HFF-Myc (cell line): ENCODE data around the gene ZBTB48.

Source experiments
- DNase-seq: peaks from one replicate; pipeline ENCODE4 v3.0.0-alpha.2; 2011; ENCODE audit warnings: low read depth; ENCODE audit errors: extremely low read depth
- H3K4me3 ChIP-seq: replicated peaks from 2 replicates; pipeline ENCODE4 v1.5.1; 2011; ENCODE audit warnings: low read depth, mild to moderate bottlenecking, control low read depth, low read length
- TF ChIP-seq, protein P1 (sequence below): IDR thresholded peaks from 2 replicates; pipeline ENCODE4 v1.5.1; 2012; ENCODE audit warnings: mild to moderate bottlenecking, low read depth, low read length, control low read depth; ENCODE audit errors: missing control alignments

Gene ZBTB48

DNA sequence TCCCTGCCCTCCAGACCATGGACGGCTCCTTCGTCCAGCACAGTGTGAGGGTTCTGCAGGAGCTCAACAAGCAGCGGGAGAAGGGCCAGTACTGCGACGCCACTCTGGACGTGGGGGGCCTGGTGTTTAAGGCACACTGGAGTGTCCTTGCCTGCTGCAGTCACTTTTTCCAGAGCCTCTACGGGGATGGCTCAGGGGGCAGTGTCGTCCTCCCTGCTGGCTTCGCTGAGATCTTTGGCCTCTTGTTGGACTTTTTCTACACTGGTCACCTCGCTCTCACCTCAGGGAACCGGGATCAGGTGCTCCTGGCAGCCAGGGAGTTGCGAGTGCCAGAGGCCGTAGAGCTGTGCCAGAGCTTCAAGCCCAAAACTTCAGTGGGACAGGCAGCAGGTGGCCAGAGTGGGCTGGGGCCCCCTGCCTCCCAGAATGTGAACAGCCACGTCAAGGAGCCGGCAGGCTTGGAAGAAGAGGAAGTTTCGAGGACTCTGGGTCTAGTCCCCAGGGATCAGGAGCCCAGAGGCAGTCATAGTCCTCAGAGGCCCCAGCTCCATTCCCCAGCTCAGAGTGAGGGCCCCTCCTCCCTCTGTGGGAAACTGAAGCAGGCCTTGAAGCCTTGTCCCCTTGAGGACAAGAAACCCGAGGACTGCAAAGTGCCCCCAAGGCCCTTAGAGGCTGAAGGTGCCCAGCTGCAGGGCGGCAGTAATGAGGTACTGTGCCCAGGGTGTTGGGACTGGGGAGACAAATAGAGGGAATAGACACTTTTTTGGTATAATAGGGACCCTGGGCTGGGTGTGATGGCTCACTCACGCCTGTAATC is 1.0 kb downstream of the ZBTB48 start:
- peak overlapping the region; percentile 70 for H3K4me3 ChIP-seq
- TF ChIP-seq, protein P1, sequence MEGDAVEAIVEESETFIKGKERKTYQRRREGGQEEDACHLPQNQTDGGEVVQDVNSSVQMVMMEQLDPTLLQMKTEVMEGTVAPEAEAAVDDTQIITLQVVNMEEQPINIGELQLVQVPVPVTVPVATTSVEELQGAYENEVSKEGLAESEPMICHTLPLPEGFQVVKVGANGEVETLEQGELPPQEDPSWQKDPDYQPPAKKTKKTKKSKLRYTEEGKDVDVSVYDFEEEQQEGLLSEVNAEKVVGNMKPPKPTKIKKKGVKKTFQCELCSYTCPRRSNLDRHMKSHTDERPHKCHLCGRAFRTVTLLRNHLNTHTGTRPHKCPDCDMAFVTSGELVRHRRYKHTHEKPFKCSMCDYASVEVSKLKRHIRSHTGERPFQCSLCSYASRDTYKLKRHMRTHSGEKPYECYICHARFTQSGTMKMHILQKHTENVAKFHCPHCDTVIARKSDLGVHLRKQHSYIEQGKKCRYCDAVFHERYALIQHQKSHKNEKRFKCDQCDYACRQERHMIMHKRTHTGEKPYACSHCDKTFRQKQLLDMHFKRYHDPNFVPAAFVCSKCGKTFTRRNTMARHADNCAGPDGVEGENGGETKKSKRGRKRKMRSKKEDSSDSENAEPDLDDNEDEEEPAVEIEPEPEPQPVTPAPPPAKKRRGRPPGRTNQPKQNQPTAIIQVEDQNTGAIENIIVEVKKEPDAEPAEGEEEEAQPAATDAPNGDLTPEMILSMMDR: peak; percentile 22
- no peak for DNase-seq

DNA sequence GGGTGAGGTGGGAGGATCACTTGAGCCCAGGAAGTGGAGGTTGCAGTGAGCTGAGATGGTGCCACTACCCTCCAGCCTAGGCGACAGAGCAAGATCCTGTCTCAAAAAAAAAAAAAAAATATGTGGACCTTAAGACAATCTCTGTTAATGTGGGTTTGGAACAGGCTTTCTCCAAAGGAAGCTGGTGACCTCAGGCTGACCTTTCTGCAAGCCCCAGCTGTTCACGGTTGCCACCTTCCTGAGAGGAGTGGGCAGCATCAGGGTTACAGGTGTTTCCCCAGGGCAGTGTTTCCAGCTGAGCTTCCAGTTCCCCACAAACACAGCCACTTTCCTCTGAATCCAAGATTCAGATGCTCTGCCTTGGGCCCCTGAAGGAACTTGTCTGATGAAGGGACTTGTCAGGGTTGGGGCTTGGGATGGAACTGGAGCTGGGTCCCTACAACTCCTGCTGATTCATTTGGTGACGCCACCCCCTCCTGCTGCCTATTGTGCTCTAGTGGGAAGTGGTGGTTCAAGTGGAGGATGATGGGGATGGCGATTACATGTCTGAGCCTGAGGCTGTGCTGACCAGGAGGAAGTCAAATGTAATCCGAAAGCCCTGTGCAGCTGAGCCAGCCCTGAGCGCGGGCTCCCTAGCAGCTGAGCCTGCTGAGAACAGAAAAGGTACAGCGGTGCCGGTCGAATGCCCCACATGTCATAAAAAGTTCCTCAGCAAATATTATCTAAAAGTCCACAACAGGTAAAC is 1.9 kb downstream of the ZBTB48 start:
- TF ChIP-seq, protein P1: no peak
- H3K4me3 ChIP-seq: peak overlapping the region; percentile 70; the same call in 1 of the 2 replicates
- DNase-seq: no peak

DNA sequence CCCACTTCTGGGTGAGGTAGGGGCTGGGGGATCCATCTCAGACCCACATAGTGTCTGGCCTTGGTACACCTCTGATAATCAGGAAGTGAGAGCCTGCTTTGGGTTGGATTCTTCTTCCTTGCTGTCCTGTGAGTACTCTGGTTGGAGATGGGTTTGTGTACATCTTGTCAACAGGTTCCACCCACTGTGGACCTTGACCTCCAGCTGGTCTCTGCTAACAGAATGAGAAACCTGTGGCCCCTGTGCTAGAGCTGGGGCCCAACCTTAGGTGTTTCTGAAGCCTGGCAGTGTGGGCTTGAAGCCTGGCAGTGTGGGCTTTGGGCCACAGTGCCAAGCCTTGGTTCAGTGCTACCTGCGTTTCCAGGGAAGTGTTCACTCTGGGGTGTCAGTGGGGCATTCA is 2.6 kb downstream of the ZBTB48 start:
- TF ChIP-seq, protein P1: no peak
- DNase-seq: no peak
- no peak overlapping the region; the same call in 1 of the 2 replicates for H3K4me3 ChIP-seq

DNA sequence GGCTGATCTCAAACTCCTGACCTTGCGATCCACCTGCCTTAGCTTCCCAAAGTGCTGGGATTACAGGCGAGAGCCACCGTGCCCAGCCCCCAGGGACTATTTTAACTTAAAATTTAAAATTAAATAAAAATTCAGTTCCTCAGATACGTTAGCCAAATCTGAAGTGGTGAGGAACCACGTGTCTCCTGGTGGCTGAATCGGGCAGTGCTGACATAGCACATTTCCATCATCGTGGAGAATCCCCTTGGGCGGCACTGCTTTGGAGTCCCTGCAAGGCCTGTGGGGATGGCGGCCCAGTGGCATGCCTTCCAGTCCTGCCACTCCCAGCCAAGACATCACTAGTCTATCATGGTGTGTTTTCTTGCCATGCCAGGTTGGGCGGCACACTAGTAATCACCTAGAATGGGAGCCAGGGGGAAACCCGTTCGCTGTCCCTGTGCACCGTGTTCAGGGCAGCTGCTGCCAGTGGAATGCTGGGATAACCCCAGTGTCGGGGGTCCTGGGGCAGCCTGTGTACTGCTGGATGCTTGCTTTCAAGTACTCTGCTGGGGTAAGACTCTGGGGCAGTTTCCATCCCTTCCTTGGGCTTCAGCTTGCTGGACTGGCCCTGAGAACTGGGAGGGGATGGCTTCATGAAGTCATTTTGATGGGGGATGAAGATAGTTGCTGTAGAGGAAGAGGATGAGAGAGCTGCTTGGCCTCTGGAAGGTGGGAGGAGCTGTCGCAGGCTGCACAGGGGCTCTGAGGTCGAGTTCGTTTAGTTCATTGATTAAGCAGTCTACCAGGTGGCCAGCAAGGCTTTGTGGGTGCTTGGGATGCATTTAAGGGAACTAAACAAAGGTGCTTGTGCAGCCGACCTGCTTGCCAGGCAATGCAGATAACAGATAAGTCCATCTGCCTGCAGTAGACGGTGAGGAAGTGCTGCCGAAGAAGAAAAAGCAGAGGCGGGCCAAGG is 4.6 kb downstream of the ZBTB48 start:
- DNase-seq: no peak
- TF ChIP-seq, protein P1: peak; percentile 12
- H3K4me3 ChIP-seq: no peak overlapping the region

DNA sequence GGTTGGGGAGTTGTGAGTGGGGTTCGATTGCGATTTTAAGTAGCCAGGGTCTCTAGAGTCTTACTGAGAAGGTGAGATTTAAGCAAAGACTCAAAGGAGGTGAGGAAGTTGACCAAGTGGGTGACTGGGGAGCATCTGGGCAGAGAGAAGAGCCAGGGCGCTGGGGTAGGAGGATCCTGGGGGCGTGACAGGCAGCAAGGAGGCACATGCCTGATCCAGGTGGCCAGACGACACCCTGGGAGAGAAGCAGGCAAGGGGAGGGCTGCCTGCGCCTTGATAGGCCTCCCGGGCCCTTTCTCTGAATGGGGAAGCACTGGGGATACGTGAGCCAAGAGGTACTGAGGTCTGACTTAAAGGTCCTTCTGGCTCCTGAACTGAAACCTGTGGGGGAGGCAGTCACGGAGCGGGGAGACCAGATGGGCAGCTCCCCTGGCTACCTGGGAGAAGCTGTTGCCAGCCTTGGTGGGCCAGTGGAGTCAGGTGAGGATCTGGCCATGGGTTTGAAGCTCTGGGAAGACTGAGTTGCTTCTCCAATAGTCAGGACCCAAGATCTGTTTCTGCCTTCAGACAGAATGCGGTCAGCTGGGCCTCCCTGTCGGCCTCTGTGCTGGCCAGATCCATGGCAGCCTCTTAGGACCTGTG is 5.4 kb downstream of the ZBTB48 start:
- H3K4me3 ChIP-seq: no peak overlapping the region
- DNase-seq: no peak
- TF ChIP-seq, protein P1: no peak

DNA sequence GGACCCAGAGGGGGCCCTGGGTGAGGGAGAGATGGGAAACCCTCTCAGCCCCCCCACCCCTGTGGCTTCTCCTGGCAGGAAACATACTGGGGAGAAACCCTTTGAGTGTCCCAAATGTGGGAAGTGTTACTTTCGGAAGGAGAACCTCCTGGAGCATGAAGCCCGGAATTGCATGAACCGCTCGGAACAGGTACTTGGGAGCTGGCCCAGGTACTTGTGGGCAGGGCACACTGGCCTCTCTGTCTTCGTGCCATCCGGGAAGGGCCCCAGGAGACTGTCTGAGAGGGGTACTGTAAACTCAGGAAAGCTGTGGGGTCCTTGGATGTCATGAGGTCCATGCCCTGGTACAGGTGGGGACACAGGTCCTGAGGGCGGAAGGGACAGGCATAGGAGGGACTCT is 6.0 kb downstream of the ZBTB48 start:
- no peak for DNase-seq
- H3K4me3 ChIP-seq: no peak overlapping the region
- TF ChIP-seq, protein P1: no peak
